Ishikawa (cell line): ENCODE measurements around the gene SLC12A1.

Experiments used
- CEBPB ChIP-seq: IDR thresholded peaks from 2 replicates; pipeline ENCODE4 v1.6.1; 2012
- CREB1 ChIP-seq: IDR thresholded peaks from 2 replicates; pipeline ENCODE4 v1.6.1; 2012; ENCODE audit warnings: low read depth
- EGR1 ChIP-seq: IDR thresholded peaks from 2 replicates; pipeline ENCODE4 v1.6.1; 2012
- EP300 ChIP-seq: IDR thresholded peaks from 2 replicates; pipeline ENCODE4 v1.6.1; 2012; ENCODE audit warnings: borderline replicate concordance
- FOXM1 ChIP-seq: IDR thresholded peaks from 2 replicates; pipeline ENCODE4 v1.6.1; 2012; ENCODE audit warnings: low read depth, borderline replicate concordance
- NFIC ChIP-seq: IDR thresholded peaks from 2 replicates; pipeline ENCODE4 v1.6.1; 2012
- RAD21 ChIP-seq: IDR thresholded peaks from 2 replicates; pipeline ENCODE4 v1.6.1; 2012; ENCODE audit warnings: low read depth
- TAF1 ChIP-seq: IDR thresholded peaks from 2 replicates; pipeline ENCODE4 v1.6.1; 2012; ENCODE audit warnings: low read depth, mild to moderate bottlenecking
- TCF12 ChIP-seq: IDR thresholded peaks from 2 replicates; pipeline ENCODE4 v1.6.1; 2012; ENCODE audit warnings: low read depth
- TEAD4 ChIP-seq: IDR thresholded peaks from 2 replicates; pipeline ENCODE4 v1.6.1; 2012
- YY1 ChIP-seq: IDR thresholded peaks from 2 replicates; pipeline ENCODE4 v1.6.1; 2012; ENCODE audit warnings: low read depth
- ZBTB7A ChIP-seq: IDR thresholded peaks from 2 replicates; pipeline ENCODE4 v1.6.1; 2012; ENCODE audit warnings: low read depth
- TF ChIP-seq, protein P1 (sequence below): IDR thresholded peaks from 2 replicates; pipeline ENCODE4 v1.6.1; 2012
- TF ChIP-seq, protein P2 (sequence below): IDR thresholded peaks from 2 replicates; pipeline ENCODE4 v1.6.1; 2012; ENCODE audit warnings: low read depth, mild to moderate bottlenecking
- TF ChIP-seq, protein P3 (sequence below): IDR thresholded peaks from 2 replicates; pipeline ENCODE4 v1.6.1; 2012

Gene SLC12A1

DNA sequence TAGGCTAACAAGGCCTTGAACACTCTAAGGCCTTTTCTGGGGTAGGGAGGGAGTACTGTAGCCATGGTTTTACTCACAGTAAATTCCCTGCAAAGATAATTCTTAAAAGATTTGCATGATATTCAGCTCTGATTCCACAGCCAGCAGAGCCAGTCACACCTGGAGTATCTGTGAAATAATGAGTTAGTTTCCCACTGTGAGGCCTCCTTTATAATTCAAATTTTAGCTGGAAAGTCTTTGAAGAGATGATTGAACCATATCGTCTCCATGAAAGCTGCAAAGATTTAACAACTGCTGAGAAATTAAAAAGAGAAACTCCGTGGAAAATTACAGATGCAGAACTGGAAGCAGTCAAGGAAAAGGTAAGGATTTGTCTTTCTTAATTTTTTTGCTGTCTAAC lies 92.8 kb downstream of the SLC12A1 start:
- TF ChIP-seq ZBTB7A (no peak), TCF12 (no peak), YY1 (no peak), RAD21 (no peak), CEBPB (no peak), CREB1 (no peak), TAF1 (no peak), NFIC (no peak), EP300 (no peak), FOXM1 (no peak), EGR1 (no peak), TEAD4 (no peak)
- TF ChIP-seq, protein P1, sequence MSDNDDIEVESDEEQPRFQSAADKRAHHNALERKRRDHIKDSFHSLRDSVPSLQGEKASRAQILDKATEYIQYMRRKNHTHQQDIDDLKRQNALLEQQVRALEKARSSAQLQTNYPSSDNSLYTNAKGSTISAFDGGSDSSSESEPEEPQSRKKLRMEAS: no peak
- TF ChIP-seq, protein P2, sequence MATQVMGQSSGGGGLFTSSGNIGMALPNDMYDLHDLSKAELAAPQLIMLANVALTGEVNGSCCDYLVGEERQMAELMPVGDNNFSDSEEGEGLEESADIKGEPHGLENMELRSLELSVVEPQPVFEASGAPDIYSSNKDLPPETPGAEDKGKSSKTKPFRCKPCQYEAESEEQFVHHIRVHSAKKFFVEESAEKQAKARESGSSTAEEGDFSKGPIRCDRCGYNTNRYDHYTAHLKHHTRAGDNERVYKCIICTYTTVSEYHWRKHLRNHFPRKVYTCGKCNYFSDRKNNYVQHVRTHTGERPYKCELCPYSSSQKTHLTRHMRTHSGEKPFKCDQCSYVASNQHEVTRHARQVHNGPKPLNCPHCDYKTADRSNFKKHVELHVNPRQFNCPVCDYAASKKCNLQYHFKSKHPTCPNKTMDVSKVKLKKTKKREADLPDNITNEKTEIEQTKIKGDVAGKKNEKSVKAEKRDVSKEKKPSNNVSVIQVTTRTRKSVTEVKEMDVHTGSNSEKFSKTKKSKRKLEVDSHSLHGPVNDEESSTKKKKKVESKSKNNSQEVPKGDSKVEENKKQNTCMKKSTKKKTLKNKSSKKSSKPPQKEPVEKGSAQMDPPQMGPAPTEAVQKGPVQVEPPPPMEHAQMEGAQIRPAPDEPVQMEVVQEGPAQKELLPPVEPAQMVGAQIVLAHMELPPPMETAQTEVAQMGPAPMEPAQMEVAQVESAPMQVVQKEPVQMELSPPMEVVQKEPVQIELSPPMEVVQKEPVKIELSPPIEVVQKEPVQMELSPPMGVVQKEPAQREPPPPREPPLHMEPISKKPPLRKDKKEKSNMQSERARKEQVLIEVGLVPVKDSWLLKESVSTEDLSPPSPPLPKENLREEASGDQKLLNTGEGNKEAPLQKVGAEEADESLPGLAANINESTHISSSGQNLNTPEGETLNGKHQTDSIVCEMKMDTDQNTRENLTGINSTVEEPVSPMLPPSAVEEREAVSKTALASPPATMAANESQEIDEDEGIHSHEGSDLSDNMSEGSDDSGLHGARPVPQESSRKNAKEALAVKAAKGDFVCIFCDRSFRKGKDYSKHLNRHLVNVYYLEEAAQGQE: no peak
- TF ChIP-seq, protein P3, sequence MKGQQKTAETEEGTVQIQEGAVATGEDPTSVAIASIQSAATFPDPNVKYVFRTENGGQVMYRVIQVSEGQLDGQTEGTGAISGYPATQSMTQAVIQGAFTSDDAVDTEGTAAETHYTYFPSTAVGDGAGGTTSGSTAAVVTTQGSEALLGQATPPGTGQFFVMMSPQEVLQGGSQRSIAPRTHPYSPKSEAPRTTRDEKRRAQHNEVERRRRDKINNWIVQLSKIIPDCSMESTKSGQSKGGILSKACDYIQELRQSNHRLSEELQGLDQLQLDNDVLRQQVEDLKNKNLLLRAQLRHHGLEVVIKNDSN: no peak

DNA sequence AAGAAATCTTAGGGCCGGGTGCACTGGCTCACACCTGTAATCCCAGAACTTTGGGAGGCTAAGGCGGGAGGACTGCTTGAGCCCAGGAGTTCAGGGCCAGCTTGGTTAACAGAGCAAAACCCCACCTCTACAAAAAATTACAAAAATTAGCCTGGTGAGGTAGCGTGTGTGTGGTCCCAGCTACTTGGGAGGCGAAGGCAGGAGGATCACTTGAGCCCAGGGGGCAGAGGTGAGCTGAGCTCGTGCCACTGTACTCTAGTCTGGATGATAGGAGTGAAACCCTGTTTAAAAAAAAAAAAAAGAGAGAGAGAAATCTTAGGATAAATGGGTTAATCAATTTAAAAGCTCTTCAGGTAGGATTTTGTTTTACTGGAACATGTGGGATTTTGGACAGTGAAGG lies 93.9 kb downstream of the SLC12A1 start:
- TF ChIP-seq, protein P1: no peak
- TF ChIP-seq NFIC (no peak), ZBTB7A (no peak), TCF12 (no peak), CEBPB (no peak), RAD21 (no peak), EGR1 (no peak), EP300 (no peak), FOXM1 (no peak), TAF1 (no peak), YY1 (no peak), CREB1 (no peak)
- TF ChIP-seq, protein P3: no peak
- TF ChIP-seq, protein P2: no peak

DNA sequence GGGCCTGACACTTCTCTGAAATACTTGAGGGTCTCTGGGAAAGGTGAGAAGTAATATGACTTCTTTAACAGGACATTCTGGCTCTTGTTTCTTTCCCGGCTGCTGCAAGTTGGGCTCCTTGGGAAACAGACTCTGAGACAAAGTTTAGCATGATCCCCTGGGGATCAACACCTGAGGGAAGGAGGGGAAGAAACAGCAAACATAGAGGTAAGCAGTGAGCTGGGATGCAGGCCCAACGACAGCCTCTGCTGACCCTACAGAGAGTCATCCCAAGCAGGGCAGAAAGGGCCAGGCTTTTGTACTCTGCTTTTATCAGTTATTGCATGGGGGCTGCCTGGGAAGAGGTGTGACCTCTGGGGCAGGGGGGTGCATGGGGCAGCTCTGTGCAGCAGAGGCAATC lies 98.3 kb downstream of the SLC12A1 start:
- TF ChIP-seq EP300: no peak
- TF ChIP-seq ZBTB7A: no peak
- no peak for TF ChIP-seq CEBPB
- no peak for TF ChIP-seq YY1
- no peak for TF ChIP-seq EGR1
- TF ChIP-seq CREB1: no peak
- TF ChIP-seq, protein P2: no peak
- TF ChIP-seq TAF1: no peak
- TF ChIP-seq, protein P1: no peak
- no peak for TF ChIP-seq TCF12
- no peak for TF ChIP-seq FOXM1
- no peak for TF ChIP-seq NFIC
- no peak for TF ChIP-seq RAD21
- no peak for TF ChIP-seq TEAD4
- TF ChIP-seq, protein P3: no peak

DNA sequence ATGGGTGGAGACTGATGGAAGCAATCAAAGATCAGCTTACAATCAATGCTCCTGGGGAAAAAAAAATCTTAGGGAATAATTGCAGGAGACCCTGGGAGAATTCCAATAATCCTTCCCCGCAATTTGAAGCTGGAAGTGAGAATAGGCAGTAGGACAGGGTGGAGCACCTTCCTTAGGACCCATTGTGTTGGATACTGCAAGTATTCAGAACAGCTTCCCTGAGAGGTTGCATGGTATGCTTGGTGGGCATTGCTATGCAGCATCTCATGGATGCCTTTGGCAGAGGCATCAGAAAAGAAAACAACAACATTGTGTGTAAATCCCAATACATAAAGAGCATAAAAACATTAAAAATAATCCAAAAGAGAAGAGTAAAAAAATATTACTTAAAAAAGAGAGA lies 100.5 kb downstream of the SLC12A1 start:
- TF ChIP-seq NFIC (no peak), CREB1 (no peak), EGR1 (no peak), EP300 (no peak)
